ENCODE measurements around the gene SAMD14. TPM values are rescaled to one million over a fixed set of nuclear protein-coding genes. Genes with fewer than 3 reads are reported as not detected.

SAMD14 gene
- total and polyA plus RNA-seq, 2 of the 4 experiments (the other 2 are of a cell fraction), result 1.4 to 6.2 TPM

GRCh38 chr17:50080096-50080480 lies 49.9 kb downstream of the SAMD14 start:
- no TSS peak for BruUV-seq (replicated peaks)
- no peak for ATAC-seq (ENCODE audit: low read depth)

More at GRCh38 chr17:50080096-50080480, 49.9 kb downstream of the SAMD14 start:
- Histone ChIP-seq H3K4ac (ENCODE audit: low read depth, low read length) (no peak overlapping the region), H3K9ac (ENCODE audit: low read depth, low read length) (no peak overlapping the region), H2BK5ac (ENCODE audit: low read depth, low read length, poor library complexity, severe bottlenecking) (no peak overlapping the region), H3K79me1 (ENCODE audit: low read depth in 1 of 2, low read length in 2 of 2) (peaks cover 13 to 38% of the 10 kb centered on the region in 2 experiments; a peak in 3 of 4 replicates), H4K20me1 (ENCODE audit: insufficient read depth, low read length) (no peaks in the 10 kb centered on the region; the same call in none of the 2 replicates), H3K14ac (replicated peaks; ENCODE audit: low read depth, low read length) (no peak overlapping the region), H2BK15ac (ENCODE audit: low read depth, low read length) (no peak overlapping the region), H3K4me1 (ENCODE audit: control insufficient read depth, insufficient read depth, low read length) (no peaks in the 10 kb centered on the region), H3K4me2 (ENCODE audit: low read depth, low read length) (no peak overlapping the region), H3K4me3 (ENCODE audit: insufficient read depth, low read depth, low read length) (no peak overlapping the region), H3K27me3 (ENCODE audit: control insufficient read depth, insufficient read depth, low read length) (no peaks in the 10 kb centered on the region), H3K27ac (ENCODE audit: insufficient read depth, low read length) (no peak overlapping the region), H3K9me3 (ENCODE audit: control insufficient read depth, insufficient read depth, low read length) (no peaks in the 10 kb centered on the region), H2AK9ac (replicated peaks; ENCODE audit: low read depth, low read length, poor library complexity) (peak overlapping the region; percentile 25), H3K23ac (ENCODE audit: low read depth, low read length) (no peak overlapping the region), H3K56ac (ENCODE audit: extremely low read depth, insufficient read depth, low read length) (no peak overlapping the region), H4K91ac (ENCODE audit: insufficient read depth, low read depth, low read length) (no peak overlapping the region), H2BK120ac (ENCODE audit: low read depth, low read length) (no peak overlapping the region), H2BK20ac (ENCODE audit: low read depth, low read length) (no peak overlapping the region), H4K8ac (ENCODE audit: low read depth in 2 of 2, low read length in 2 of 2) (no peak overlapping the region), H3K36me3 (ENCODE audit: control insufficient read depth, insufficient read depth, low read length) (peaks cover 62% of the 10 kb centered on the region), H3K18ac (ENCODE audit: low read depth, low read length) (no peak overlapping the region), H3K9me1 (ENCODE audit: insufficient read depth, low read length) (no peaks in the 10 kb centered on the region), H2AFZ (replicated peaks; ENCODE audit: low read length, poor library complexity) (no peak overlapping the region), H4K5ac (ENCODE audit: low read depth, low read length) (no peak overlapping the region), H2AK5ac (ENCODE audit: low read depth, low read length) (no peak overlapping the region)
- TF ChIP-seq POLR2A (IDR thresholded peaks at IDR 0.05; ENCODE audit: low read depth, low read length), result no peak
- TF ChIP-seq, protein P1, sequence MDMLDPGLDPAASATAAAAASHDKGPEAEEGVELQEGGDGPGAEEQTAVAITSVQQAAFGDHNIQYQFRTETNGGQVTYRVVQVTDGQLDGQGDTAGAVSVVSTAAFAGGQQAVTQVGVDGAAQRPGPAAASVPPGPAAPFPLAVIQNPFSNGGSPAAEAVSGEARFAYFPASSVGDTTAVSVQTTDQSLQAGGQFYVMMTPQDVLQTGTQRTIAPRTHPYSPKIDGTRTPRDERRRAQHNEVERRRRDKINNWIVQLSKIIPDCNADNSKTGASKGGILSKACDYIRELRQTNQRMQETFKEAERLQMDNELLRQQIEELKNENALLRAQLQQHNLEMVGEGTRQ (IDR thresholded peaks at IDR 0.05; ENCODE audit: low read depth, low read length), result no peak
- no peak for TF ChIP-seq MXI1 (IDR thresholded peaks at IDR 0.05; ENCODE audit: borderline replicate concordance, low read depth, low read length)
- no peak for TF ChIP-seq RFX5 (IDR thresholded peaks at IDR 0.05; ENCODE audit: low read depth, low read length)
- TF ChIP-seq ELK1 (IDR thresholded peaks at IDR 0.05; ENCODE audit: borderline replicate concordance, low read depth, low read length), result no peak
- TF ChIP-seq CHD1 (IDR thresholded peaks at IDR 0.05; ENCODE audit: low read depth, low read length), result no peak
- no peak for TF ChIP-seq MAFK (IDR thresholded peaks at IDR 0.05; ENCODE audit: low read depth, low read length)
- no peak for TF ChIP-seq RCOR1 (IDR thresholded peaks at IDR 0.05; ENCODE audit: insufficient replicate concordance, low read length)
- TF ChIP-seq NFE2L2 (IDR thresholded peaks at IDR 0.05; ENCODE audit: low read depth, low read length), result no peak
- no peak for TF ChIP-seq RAD21 (IDR thresholded peaks at IDR 0.05; ENCODE audit: low read length)
- no peak for TF ChIP-seq SMC3 (IDR thresholded peaks at IDR 0.05; ENCODE audit: low read depth, low read length)
- TF ChIP-seq, protein P2, sequence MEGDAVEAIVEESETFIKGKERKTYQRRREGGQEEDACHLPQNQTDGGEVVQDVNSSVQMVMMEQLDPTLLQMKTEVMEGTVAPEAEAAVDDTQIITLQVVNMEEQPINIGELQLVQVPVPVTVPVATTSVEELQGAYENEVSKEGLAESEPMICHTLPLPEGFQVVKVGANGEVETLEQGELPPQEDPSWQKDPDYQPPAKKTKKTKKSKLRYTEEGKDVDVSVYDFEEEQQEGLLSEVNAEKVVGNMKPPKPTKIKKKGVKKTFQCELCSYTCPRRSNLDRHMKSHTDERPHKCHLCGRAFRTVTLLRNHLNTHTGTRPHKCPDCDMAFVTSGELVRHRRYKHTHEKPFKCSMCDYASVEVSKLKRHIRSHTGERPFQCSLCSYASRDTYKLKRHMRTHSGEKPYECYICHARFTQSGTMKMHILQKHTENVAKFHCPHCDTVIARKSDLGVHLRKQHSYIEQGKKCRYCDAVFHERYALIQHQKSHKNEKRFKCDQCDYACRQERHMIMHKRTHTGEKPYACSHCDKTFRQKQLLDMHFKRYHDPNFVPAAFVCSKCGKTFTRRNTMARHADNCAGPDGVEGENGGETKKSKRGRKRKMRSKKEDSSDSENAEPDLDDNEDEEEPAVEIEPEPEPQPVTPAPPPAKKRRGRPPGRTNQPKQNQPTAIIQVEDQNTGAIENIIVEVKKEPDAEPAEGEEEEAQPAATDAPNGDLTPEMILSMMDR (conservative IDR thresholded peaks at IDR 0.05; ENCODE audit: low read depth, low read length), result no peak
- TF ChIP-seq FOS (IDR thresholded peaks at IDR 0.05; ENCODE audit: low read depth, low read length), result no peak
- no peak for TF ChIP-seq BHLHE40 (IDR thresholded peaks at IDR 0.05; ENCODE audit: low read depth, low read length)
- TF ChIP-seq CEBPB (IDR thresholded peaks at IDR 0.05; ENCODE audit: low read depth, low read length), result no peak
- no peak for TF ChIP-seq MAZ (IDR thresholded peaks at IDR 0.05; ENCODE audit: borderline replicate concordance, low read depth, low read length)
- POLR2A ChIA-PET (ENCODE audit: unreplicated experiment), result no interaction called here
- in situ Hi-C loops (cut with MboI; ENCODE audit: low sequenced_read_pairs) (no loop called here), intact Hi-C loops (cut with micrococcal nuclease) (no loop called here), dilution Hi-C loops (cut with HindIII; ENCODE audit: low sequenced_read_pairs, unreplicated experiment) (no loop called here)
- WGBS, 2 experiments (ENCODE audit: extremely low coverage in 2 of 2, insufficient read length in 1 of 2), result 100% methylated on average over 2 of the region's 11 CpGs; no CpG with 5 or more reads in 1 of the 2 experiments
- CTCF ChIA-PET, result interaction anchor here (0.7 kb wide), 1 partner anchor 24 kb away, joined by 4 read pairs; the partner anchor contains the start of gene ITGA3
- no peak for DNase-seq
